GM23338 (cell line): ENCODE results near the gene OAS1. TPM values are rescaled to one million over a fixed set of nuclear protein-coding genes. Genes with fewer than 3 reads are reported as not detected.

ENCODE experiments used
- ATAC-seq: fragments of 200-7000 bp; cut with Tn5 transposase; 3 replicates; pipeline ENCODE4 v1.9.1; 2020
- DNase-seq: peaks from one replicate; pipeline ENCODE4 v3.0.0-alpha.2; 2015; ENCODE audit warnings: low spot score
- H2AFZ ChIP-seq: fragments of 200-600 bp; sonication (generic); 2 replicates; pipeline ENCODE4 v1.8.0; 2016; ENCODE audit warnings: antibody characterized with exemption, mild to moderate bottlenecking, moderate library complexity
- H3F3A ChIP-seq: fragments of 200-600 bp; sonication (generic); replicated peaks from 2 replicates; pipeline ENCODE4 v1.8.0; 2017; ENCODE audit warnings: antibody characterized with exemption, mixed run types, low read depth
- H3K27ac ChIP-seq: fragments of 200-600 bp; sonication (generic); 2 replicates; pipeline ENCODE4 v1.6.1; 2016; ENCODE audit warnings: low read depth
- H3K27me3 ChIP-seq: fragments of 200-600 bp; sonication (generic); 2 replicates; pipeline ENCODE4 v1.8.0; 2016; ENCODE audit warnings: mild to moderate bottlenecking, mixed run types, moderate library complexity; ENCODE audit not compliant: insufficient read depth
- H3K36me3 ChIP-seq: fragments of 200-600 bp; sonication (generic); 2 replicates; pipeline ENCODE4 v1.8.0; 2016; ENCODE audit warnings: mild to moderate bottlenecking; ENCODE audit not compliant: insufficient read depth
- H3K4me1 ChIP-seq: fragments of 200-600 bp; sonication (generic); 2 replicates; pipeline ENCODE4 v1.8.0; 2016; ENCODE audit warnings: mild to moderate bottlenecking, moderate library complexity; ENCODE audit not compliant: insufficient read depth
- H3K4me2 ChIP-seq: fragments of 200-600 bp; sonication (generic); 2 replicates; pipeline ENCODE4 v1.7.1; 2017; ENCODE audit warnings: mixed run types
- H3K4me3 ChIP-seq: fragments of 200-600 bp; sonication (generic); 2 replicates; pipeline ENCODE4 v1.6.1; 2016; ENCODE audit warnings: mixed run types
- H3K79me2 ChIP-seq: fragments of 200-600 bp; sonication (generic); replicated peaks from 2 replicates; pipeline ENCODE4 v1.8.0; 2017; ENCODE audit warnings: mild to moderate bottlenecking; ENCODE audit not compliant: insufficient read depth
- H3K9me2 ChIP-seq: fragments of 200-600 bp; sonication (generic); 2 replicates; pipeline ENCODE4 v1.8.0; 2017; ENCODE audit not compliant: insufficient read depth
- H4K20me1 ChIP-seq: fragments of 200-600 bp; sonication (generic); replicated peaks from 2 replicates; pipeline ENCODE4 v1.8.0; 2017; ENCODE audit warnings: mild to moderate bottlenecking; ENCODE audit not compliant: insufficient read depth
- H3K27ac Mint-ChIP-seq: 2 replicates; pipeline ENCODE4 v1.8.0; 2020; ENCODE audit warnings: inconsistent platforms, mild to moderate bottlenecking, moderate library complexity, mixed read lengths
- H3K27me3 Mint-ChIP-seq: 3 replicates; pipeline ENCODE4 v1.8.0; 2022; ENCODE audit warnings: low read depth, mild to moderate bottlenecking, moderate library complexity, mixed read lengths, inconsistent platforms; ENCODE audit not compliant: insufficient read depth, poor library complexity
- H3K36me3 Mint-ChIP-seq: 3 replicates; pipeline ENCODE4 v1.8.0; 2021; ENCODE audit warnings: low read depth, mild to moderate bottlenecking, inconsistent platforms, moderate library complexity, mixed read lengths
- H3K4me1 Mint-ChIP-seq: 3 replicates; pipeline ENCODE4 v1.8.0; 2020; ENCODE audit warnings: mild to moderate bottlenecking, inconsistent platforms, mixed read lengths
- H3K4me3 Mint-ChIP-seq: 3 replicates; pipeline ENCODE4 v1.8.0; 2021; ENCODE audit warnings: moderate library complexity, mild to moderate bottlenecking, inconsistent platforms, mixed read lengths
- H3K9me3 Mint-ChIP-seq: 3 replicates; pipeline ENCODE4 v1.8.0; 2020; ENCODE audit warnings: moderate library complexity, mild to moderate bottlenecking, inconsistent platforms, mixed read lengths
- CREB1 ChIP-seq: fragments of 250-450 bp; sonication (Bioruptor Pico); IDR thresholded peaks from 2 replicates; pipeline ENCODE4 v1.5.0; 2020; ENCODE audit warnings: low read depth, mild to moderate bottlenecking, moderate library complexity
- CTCF ChIP-seq, 2 experiments: fragments of 200-600 bp in 1 of 2; sonication (generic) in 1 of 2; conservative IDR thresholded peaks; 2 replicates each; pipeline versions ENCODE4 v1.5.1 to v1.6.1; 2016 to 2017; ENCODE audit warnings: antibody characterized with exemption in 2 of 2, low read depth in 2 of 2, mild to moderate bottlenecking in 2 of 2, moderate library complexity in 1 of 2
- ETS1 ChIP-seq: IDR thresholded peaks from 2 replicates; pipeline ENCODE4 v1.6.1; 2016; ENCODE audit warnings: antibody characterized with exemption
- EZH2 ChIP-seq: fragments of 200-600 bp; sonication (generic); IDR thresholded peaks from one replicate; pipeline ENCODE4 v1.8.0; 2017; ENCODE audit warnings: antibody characterized with exemption, mild to moderate bottlenecking, low read depth; ENCODE audit not compliant: unreplicated experiment
- EZH2phosphoT487 ChIP-seq: fragments of 200-600 bp; sonication (generic); IDR thresholded peaks from one replicate; pipeline ENCODE4 v1.8.1; 2018; ENCODE audit warnings: antibody characterized with exemption; ENCODE audit not compliant: unreplicated experiment
- JUNB ChIP-seq: IDR thresholded peaks from one replicate; pipeline ENCODE4 v1.6.1; 2016; ENCODE audit warnings: antibody characterized with exemption; ENCODE audit not compliant: unreplicated experiment
- NANOG ChIP-seq: IDR thresholded peaks from 2 replicates; pipeline ENCODE4 v1.6.1; 2016; ENCODE audit warnings: antibody characterized with exemption, borderline replicate concordance
- REST ChIP-seq: IDR thresholded peaks from one replicate; pipeline ENCODE4 v1.6.1; 2018; ENCODE audit warnings: antibody characterized with exemption; ENCODE audit not compliant: unreplicated experiment
- STAT1 ChIP-seq: IDR thresholded peaks from one replicate; pipeline ENCODE4 v1.6.1; 2016; ENCODE audit warnings: antibody characterized with exemption; ENCODE audit not compliant: unreplicated experiment
- ZNF114 ChIP-seq: fragments of 250-450 bp; sonication (Bioruptor Pico); IDR thresholded peaks from 2 replicates; pipeline ENCODE4 v1.5.0; 2020; ENCODE audit warnings: mild to moderate bottlenecking, moderate library complexity
- ZNF331 ChIP-seq: fragments of 250-450 bp; sonication (Bioruptor Pico); IDR thresholded peaks from 2 replicates; pipeline ENCODE4 v1.5.0; 2020; ENCODE audit warnings: low read depth, mild to moderate bottlenecking, moderate library complexity
- polyA plus RNA-seq: library from polyadenylated mRNA; unstranded; fragments of >200 nt; fragmentation: Nextera tagmentation; extraction: Ambion mirVana; gene quantifications from 2 replicates; pipeline ENCODE4 v1.2.1, GENCODE V29; 2016
- total RNA-seq: library from RNA; depleted of rRNA; stranded (reverse); fragments of >200 nt; shearing (Covaris generic); gene quantifications from 2 replicates; pipeline ENCODE4 v1.2.3, GENCODE V29; 2014

Gene OAS1
- total and polyA plus RNA-seq, 2 experiments from 2014 or later: not detected

GRCh38 chr12:112898380-112898779 is 8.4 kb upstream of the OAS1 start (continued):
- TF ChIP-seq NANOG: no peak
- no peak for TF ChIP-seq JUNB
- no peak for TF ChIP-seq ETS1
- no peak for TF ChIP-seq EZH2
- TF ChIP-seq CTCF (conservative IDR thresholded peaks at IDR 0.05; ENCODE audit: low read depth in 2 of 2): no peak
- no peak for TF ChIP-seq REST
- TF ChIP-seq ZNF331 (CRISPR knock-in tag): no peak
- TF ChIP-seq EZH2phosphoT487: no peak
- TF ChIP-seq CREB1: no peak
- TF ChIP-seq STAT1: no peak
- no peak for TF ChIP-seq ZNF114 (CRISPR knock-in tag)

GRCh38 chr12:112900298-112901145 is 6.2 kb upstream of the OAS1 start:
- Histone ChIP-seq H3K4me3 (no peak overlapping the region), H2AFZ (no peak overlapping the region), H3K27me3 (no peaks in the 10 kb centered on the region), H3K4me1 (no peaks in the 10 kb centered on the region), H3K4me2 (no peak overlapping the region), H3K9me2 (no peaks in the 10 kb centered on the region), H3K36me3 (no peaks in the 10 kb centered on the region), H3F3A (no peaks in the 10 kb centered on the region), H3K79me2 (no peaks in the 10 kb centered on the region), H3K27ac (no peak overlapping the region), H4K20me1 (no peaks in the 10 kb centered on the region)
- no peak overlapping the region for H3K27ac Mint-ChIP-seq
- no peaks in the 10 kb centered on the region; the same call in 2 of the 3 replicates for H3K4me1 Mint-ChIP-seq
- peak; percentile 86 for DNase-seq
- peaks cover 33% of the 10 kb centered on the region for H3K9me3 Mint-ChIP-seq
- H3K36me3 Mint-ChIP-seq: peaks cover 4% of the 10 kb centered on the region; the same call in 2 of the 3 replicates
- peak; percentile 86 for ATAC-seq
- peak; percentile 75 to 80 for TF ChIP-seq CTCF (conservative IDR thresholded peaks at IDR 0.05; ENCODE audit: low read depth in 2 of 2)
- TF ChIP-seq CREB1: no peak
- no peak overlapping the region for H3K4me3 Mint-ChIP-seq
- H3K27me3 Mint-ChIP-seq: peaks cover 5% of the 10 kb centered on the region
